Measurements from ENCODE around the gene GOLM1.
A peak's percentile ranks its signal among the peaks of the same experiment; 100 is the strongest.

GOLM1 gene

DNA sequence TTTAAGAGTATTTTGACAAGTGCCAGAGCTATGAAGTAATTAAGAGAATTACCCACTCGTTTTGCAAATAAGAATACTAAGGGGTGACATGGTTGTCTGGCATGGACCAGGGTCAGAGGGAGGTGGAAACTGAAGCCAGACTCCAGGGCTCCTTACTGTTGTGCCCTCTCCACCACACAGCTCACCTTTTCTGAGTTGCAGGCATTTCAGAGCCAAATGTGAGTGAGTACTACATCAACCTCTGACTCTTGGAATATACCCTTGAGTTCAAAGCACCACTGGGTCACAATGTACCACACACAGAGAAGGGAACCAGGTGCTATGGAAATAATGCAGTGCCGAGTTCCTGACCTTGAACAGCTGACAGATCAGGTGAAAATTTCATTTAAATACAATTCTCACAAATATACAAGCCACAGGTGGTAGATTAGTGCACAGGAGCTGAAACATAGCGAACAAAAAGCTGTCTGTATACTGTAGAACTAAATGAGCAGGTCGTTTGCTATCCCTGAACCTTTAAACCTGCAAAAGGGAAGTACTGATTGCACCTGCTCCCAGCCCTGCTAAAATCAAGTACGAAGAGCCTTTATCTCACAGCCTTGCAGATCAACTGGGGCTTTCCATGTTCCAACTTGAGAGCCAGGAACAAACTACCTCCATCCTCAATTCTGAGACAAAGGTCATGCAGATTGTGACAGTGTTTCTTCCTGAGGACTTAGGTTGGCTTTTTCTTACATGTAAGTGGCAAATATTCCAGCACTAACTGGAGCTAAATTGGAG is 57.0 kb downstream of the GOLM1 start:
- Mint-ChIP-seq H3K4me3 (no peak overlapping the region), H3K36me3 (ENCODE audit: low read depth) (no peaks in the 10 kb centered on the region), H3K4me1 (ENCODE audit: low read depth) (no peaks in the 10 kb centered on the region), H3K27me3 (no peaks in the 10 kb centered on the region), H3K9me3 (no peaks in the 10 kb centered on the region), H3K27ac (no peak overlapping the region)

DNA sequence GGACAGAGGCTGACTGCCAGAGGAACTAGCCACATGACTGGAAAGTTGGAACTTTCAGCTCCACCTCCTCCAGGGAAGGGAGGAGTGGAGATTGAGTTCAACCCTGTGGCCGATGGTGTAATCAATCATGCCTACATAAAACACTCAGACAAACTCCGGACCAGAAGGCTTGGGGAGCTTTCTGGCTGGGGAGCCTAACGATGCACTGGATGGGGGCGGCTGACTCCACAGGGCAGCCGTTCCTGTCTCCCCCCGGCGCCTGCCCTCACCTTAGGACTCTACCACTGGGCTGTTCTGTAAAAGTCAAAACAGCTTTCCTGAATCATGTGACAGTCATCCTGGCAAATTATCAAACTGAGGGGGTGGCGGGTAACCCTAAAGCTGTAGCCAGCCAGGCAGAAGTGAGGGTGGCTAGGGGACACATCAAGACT is 58.0 kb downstream of the GOLM1 start:
- no peaks in the 10 kb centered on the region for H3K27me3 Mint-ChIP-seq
- H3K4me1 Mint-ChIP-seq (ENCODE audit: low read depth): no peaks in the 10 kb centered on the region
- no peak overlapping the region for H3K4me3 Mint-ChIP-seq
- no peaks in the 10 kb centered on the region for H3K9me3 Mint-ChIP-seq
- H3K27ac Mint-ChIP-seq: no peak overlapping the region
- H3K36me3 Mint-ChIP-seq (ENCODE audit: low read depth): no peaks in the 10 kb centered on the region

DNA sequence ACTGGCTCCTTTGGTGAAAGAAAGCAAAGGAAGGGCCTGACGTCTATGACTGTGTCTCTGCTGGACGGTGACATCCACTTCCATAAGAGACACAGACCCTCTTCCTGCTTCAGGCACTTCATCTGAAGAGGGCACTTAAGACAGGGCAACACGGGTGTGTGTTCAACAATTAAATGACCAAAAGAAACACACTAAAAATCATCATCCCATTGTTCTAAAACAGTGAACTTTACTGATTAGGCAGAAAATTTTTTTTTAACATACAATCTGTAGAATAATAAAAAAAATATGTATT is 58.5 kb downstream of the GOLM1 start:
- H3K27me3 Mint-ChIP-seq: no peaks in the 10 kb centered on the region
- no peaks in the 10 kb centered on the region for H3K4me1 Mint-ChIP-seq (ENCODE audit: low read depth)
- no peak overlapping the region for H3K4me3 Mint-ChIP-seq
- H3K27ac Mint-ChIP-seq: no peak overlapping the region
- no peaks in the 10 kb centered on the region for H3K36me3 Mint-ChIP-seq (ENCODE audit: low read depth)
- no peaks in the 10 kb centered on the region for H3K9me3 Mint-ChIP-seq

DNA sequence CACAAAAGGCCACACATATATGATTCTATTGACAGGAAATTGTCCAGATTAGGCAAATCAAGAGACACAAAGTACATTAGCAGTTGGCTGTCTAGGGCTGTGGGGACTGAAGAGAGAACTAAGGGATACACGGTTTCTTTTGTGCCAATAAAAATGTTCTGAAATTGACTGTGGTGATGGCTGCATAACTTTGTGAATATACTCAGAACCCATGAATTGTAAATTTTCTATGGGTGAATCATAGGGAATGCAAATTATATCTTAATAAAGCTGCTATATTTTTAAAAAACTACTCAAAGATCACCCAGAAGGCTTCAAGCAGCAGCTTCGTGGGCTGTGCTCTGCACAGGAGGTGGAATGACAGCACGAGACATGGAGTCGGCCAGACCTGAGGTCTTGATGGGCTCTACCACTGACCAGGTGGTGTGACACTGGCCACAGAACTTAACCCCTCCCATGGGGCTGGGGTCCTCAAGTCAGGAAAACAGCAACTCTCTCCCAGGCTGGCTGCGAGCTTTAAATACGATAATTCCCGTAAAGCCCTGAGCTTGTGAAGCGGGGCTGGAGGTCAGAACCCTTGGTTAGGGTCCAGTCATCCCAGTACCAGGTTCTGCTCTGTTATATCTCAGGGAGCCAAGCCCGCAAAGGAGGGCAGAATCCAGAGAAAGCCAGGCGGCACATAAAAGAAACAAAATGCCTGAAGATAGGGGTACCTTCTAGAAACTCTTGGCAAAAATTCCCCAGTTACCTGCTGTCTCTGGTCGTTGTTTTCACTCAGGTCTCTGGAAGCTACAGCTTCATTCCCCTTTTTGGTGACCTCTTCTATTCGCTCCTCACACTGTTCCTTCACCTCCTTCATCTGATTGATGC is 59.1 kb downstream of the GOLM1 start:
- Mint-ChIP-seq H3K36me3 (ENCODE audit: low read depth) (no peaks in the 10 kb centered on the region), H3K9me3 (no peaks in the 10 kb centered on the region), H3K27me3 (no peaks in the 10 kb centered on the region), H3K4me1 (ENCODE audit: low read depth) (no peaks in the 10 kb centered on the region), H3K27ac (no peak overlapping the region), H3K4me3 (no peak overlapping the region)

DNA sequence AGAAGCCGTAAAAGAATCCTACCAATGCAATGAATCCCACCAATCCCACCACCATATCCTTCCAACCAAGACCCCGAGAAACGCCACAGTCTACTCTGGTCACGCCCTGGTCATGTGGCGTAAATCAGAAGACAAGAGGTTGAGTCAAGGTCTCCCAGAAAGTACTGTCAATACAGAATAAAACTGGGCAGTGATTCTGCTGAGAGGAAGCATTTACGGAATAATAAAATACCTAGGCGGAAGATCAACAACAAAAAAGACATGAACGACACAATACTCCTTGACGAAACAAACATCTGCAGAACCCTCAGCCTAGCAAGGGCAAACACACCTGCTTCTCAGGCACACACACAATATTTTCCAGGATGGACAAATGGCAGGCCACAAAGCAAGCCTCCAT is 62.8 kb downstream of the GOLM1 start:
- Mint-ChIP-seq H3K27ac (no peak overlapping the region), H3K4me3 (no peak overlapping the region), H3K36me3 (ENCODE audit: low read depth) (no peaks in the 10 kb centered on the region), H3K9me3 (no peaks in the 10 kb centered on the region), H3K4me1 (ENCODE audit: low read depth) (no peaks in the 10 kb centered on the region), H3K27me3 (no peaks in the 10 kb centered on the region)

DNA sequence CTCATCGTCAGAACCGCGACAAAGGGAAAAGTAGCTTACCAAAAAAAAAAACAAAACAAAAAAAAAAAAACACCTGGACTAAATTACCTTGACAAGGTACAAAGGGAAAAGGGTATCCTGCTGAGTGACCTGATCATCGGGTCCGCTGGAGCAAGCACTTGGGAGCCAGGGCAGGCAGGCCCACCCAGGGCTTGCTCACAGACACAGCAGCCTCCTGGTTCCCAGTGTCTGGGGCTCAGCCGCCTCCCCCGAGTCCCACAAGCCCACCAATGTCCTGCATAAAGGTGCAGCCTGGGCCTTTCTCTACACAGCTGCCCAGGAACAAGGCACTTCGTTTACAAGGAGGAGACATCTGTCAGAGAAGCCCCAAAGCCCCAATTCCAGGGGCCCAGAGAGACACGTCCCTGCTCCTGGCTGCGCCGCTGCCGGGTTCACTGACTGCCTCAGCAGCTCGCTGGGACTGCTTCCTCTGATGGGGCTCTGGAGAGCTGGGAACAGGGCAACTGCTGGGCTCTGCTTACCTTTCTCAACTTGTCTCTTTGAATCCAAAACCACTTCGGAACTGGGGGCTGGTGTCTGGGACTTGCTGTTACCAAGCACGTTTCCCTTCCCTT is 63.4 kb downstream of the GOLM1 start:
- H3K4me3 Mint-ChIP-seq: no peak overlapping the region
- no peaks in the 10 kb centered on the region for H3K4me1 Mint-ChIP-seq (ENCODE audit: low read depth)
- H3K9me3 Mint-ChIP-seq: no peaks in the 10 kb centered on the region
- no peaks in the 10 kb centered on the region for H3K36me3 Mint-ChIP-seq (ENCODE audit: low read depth)
- no peaks in the 10 kb centered on the region for H3K27me3 Mint-ChIP-seq
- no peak overlapping the region for H3K27ac Mint-ChIP-seq

DNA sequence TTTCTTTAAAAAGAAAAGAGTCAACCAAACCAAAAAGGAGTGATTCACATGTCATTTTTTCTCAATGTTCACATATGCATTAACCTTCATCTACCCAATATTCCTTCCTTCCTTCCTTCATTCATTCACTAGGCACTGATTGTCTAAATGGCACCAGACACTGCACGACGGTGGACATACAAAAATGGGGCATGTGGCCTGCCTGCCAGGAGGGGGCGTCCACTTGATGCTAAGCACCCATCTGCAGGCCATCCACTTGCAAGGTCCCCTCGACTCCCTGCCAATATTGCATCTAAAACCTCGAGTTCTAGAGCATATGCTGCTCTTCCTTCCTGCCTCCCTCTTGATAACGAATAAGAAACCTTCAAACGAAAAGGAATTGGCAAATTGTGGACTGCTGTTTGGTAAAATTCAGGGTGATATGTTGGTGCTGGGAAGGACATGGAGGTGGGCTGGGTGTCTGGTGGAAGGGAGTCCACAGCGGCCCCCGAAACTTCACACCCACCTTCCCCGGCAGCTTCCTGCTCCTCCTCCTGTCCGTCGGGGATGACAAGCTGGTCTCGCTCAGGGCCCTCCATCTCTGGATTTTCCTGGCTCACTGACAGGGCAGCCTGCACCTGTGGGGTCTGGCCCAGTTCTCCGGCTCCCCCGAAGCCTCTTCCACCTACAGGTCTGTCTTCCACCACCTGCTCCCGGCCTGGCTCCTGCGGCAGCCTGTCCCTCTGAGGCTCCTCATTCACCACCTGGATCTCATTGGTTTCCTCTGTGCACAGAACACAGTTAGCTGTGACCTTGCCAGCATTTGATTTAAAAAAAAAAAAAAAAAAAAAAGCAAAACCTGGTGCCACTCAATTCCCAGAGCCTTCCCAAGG is 64.3 kb downstream of the GOLM1 start:
- H3K4me3 Mint-ChIP-seq: no peak overlapping the region
- H3K4me1 Mint-ChIP-seq (ENCODE audit: low read depth): no peaks in the 10 kb centered on the region
- H3K27ac Mint-ChIP-seq: no peak overlapping the region
- H3K27me3 Mint-ChIP-seq: no peaks in the 10 kb centered on the region
- no peaks in the 10 kb centered on the region for H3K9me3 Mint-ChIP-seq
- H3K36me3 Mint-ChIP-seq (ENCODE audit: low read depth): no peaks in the 10 kb centered on the region

DNA sequence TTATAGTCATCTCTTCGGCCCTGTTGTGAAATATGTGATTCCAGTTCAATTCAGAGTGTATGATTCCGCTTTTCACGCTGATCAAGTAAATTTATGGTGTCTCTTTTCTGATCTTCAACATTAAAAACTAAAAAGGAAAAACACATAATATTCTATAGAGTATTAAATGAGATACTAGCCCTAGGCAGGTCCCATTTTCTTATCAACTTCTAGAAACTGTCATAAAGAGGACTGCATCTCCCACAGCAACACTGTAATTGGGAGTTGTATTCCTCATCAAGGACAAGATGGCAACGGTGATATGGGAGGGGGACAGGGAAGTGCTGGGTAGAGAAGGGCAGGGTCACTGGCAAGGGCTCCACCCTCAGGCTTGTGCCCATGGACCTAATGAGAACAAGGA is 71.6 kb downstream of the GOLM1 start:
- Mint-ChIP-seq H3K4me3 (no peak overlapping the region), H3K27me3 (no peaks in the 10 kb centered on the region), H3K4me1 (ENCODE audit: low read depth) (peaks cover 2% of the 10 kb centered on the region), H3K36me3 (ENCODE audit: low read depth) (peaks cover 58% of the 10 kb centered on the region), H3K9me3 (no peaks in the 10 kb centered on the region), H3K27ac (no peak overlapping the region)

DNA sequence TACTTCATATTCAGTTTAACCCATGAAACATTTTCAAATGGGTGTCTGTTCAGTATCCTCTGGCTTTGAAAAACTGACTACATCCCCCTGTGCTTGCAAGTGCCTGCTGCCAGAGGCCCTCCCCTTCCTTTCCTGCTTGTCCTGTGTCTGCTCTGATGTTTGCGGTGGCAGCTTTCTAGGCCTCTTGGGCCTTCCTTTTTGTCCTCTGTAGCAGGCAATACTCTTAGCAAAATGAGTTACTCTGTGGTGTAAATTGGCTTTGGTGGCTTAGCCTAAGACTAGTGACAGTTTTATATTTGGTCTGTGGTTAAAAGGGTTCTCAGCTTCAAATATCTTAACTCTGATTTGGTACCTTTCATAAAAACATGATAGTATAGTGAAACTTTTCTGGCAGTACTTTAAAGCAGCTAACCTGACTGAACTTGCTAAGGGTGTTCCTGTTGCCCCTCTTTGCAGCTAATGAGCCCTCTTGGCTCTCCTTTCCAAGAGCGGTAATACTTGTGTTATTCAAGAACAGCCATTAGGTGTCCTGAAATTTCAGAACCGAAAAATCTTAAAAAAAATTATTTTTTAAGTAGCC is 76.6 kb downstream of the GOLM1 start:
- Mint-ChIP-seq H3K9me3 (no peaks in the 10 kb centered on the region), H3K4me3 (no peak overlapping the region), H3K27ac (peak overlapping the region; percentile 49), H3K4me1 (ENCODE audit: low read depth) (peaks cover 13% of the 10 kb centered on the region), H3K27me3 (no peaks in the 10 kb centered on the region), H3K36me3 (ENCODE audit: low read depth) (peaks cover 87% of the 10 kb centered on the region)

DNA sequence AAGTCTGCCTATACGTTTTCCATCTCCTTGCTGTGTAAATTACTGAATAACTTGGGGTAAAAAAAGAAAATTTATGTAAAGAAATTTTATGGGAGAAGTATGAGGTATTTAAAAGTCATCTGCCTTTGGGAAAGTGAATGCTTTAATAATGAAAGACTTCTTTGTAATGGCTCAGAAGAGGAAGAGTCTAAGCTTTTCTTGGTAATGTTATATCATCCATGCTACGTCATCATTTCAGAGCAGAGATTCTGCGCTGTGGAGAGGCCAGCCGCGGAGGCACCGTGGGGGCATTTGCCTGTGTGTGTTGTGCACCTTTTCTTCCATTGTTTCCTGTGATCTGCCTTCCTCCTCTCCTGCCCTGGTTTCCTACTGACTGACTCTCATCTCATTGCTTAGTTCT is 78.2 kb downstream of the GOLM1 start:
- Mint-ChIP-seq H3K4me1 (ENCODE audit: low read depth) (peaks cover 13% of the 10 kb centered on the region), H3K27ac (no peak overlapping the region), H3K4me3 (no peak overlapping the region), H3K27me3 (no peaks in the 10 kb centered on the region), H3K9me3 (no peaks in the 10 kb centered on the region), H3K36me3 (ENCODE audit: low read depth) (peaks cover 84% of the 10 kb centered on the region)

DNA sequence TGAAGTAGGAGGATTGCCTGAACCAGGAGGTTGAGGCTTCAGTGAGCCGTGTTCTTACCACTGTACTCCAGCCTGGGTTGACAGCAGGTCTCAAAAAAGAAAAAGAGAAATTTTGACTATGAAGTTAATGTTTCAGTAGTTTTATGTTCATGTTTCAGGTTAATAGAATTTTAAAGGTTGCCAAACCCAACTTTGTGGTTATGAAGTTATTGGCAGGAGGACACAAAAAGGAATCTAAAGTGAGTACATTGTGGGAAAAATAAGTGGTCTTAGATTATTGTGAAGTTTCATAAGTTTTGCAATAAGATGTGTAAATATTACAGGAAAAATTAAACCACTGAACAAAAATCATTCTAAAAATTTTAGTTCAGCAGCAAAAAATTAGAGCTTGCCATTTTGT is 78.6 kb downstream of the GOLM1 start:
- Mint-ChIP-seq H3K27me3 (no peaks in the 10 kb centered on the region), H3K27ac (no peak overlapping the region), H3K36me3 (ENCODE audit: low read depth) (peaks cover 80% of the 10 kb centered on the region), H3K9me3 (no peaks in the 10 kb centered on the region), H3K4me3 (no peak overlapping the region), H3K4me1 (ENCODE audit: low read depth) (peaks cover 13% of the 10 kb centered on the region)

DNA sequence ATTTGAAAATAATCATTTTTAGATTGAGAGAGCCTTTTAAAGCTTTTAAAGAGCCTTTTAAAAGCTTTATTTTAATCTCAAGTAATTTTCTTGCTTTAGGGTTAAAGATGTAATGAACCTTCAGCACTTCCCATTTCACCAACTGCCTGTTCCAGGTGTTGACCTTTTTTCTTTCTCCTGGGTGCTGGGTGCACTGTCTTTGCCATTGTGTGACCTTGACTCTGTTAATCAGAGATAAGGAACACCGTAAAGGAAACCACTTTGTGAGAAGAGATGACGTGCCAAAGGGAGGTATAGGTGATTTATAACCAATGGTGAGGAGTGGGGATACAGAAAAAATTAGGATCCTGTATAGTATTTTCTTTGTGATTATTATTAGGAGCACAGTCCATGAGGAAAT is 90.2 kb downstream of the GOLM1 start:
- Mint-ChIP-seq H3K4me3 (no peak overlapping the region), H3K27ac (no peak overlapping the region), H3K4me1 (ENCODE audit: low read depth) (no peaks in the 10 kb centered on the region), H3K36me3 (ENCODE audit: low read depth) (peaks cover 69% of the 10 kb centered on the region), H3K9me3 (peaks cover 8% of the 10 kb centered on the region), H3K27me3 (no peaks in the 10 kb centered on the region)

DNA sequence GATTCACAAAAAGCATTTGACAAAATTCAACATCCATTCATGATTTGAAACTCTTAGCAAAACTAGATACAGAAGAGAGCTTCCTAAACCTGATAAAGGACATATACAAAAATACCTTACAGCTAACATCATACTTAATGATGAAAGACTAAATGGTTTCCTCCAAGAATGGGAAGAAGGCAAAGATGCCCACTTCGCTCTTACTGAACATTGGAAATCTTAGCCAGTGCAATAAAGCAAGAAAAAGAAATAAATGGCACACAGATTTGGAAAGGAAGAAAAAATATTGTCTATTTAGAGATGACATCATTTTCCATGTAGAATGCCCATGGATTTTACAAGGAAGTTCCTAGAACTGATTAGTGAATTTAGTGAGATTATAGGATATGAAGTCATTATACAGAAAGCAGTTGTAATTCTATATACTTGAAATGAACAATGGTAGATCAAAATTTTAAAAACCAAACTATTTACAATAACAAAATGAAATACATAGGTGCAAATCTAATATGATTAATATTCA is 94.0 kb downstream of the GOLM1 start:
- Mint-ChIP-seq H3K27me3 (no peaks in the 10 kb centered on the region), H3K27ac (no peak overlapping the region), H3K4me3 (no peak overlapping the region), H3K36me3 (ENCODE audit: low read depth) (peaks cover 90% of the 10 kb centered on the region), H3K9me3 (peaks cover 13% of the 10 kb centered on the region), H3K4me1 (ENCODE audit: low read depth) (no peaks in the 10 kb centered on the region)

DNA sequence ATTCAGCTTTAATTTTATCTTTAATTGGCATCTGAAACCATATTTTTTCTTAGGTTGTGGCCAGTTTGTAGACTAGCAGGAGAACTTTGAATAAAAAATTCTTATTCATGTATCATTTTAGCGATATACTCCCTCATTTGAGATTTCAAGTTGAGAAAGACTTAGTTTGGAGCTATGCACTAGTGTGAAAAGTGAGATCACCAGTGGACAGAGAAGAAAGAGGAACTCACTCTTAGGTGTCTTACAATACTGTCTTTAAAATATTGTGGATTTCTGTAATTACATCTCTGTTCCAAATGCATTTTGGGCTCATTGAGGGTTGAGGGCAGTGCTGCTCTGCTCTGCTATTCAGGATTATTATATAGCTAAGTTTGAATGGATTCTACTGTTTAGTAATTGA is 103.8 kb downstream of the GOLM1 start:
- H3K27ac Mint-ChIP-seq: no peak overlapping the region
- no peaks in the 10 kb centered on the region for H3K4me1 Mint-ChIP-seq (ENCODE audit: low read depth)
- H3K27me3 Mint-ChIP-seq: no peaks in the 10 kb centered on the region
- no peaks in the 10 kb centered on the region for H3K9me3 Mint-ChIP-seq
- peaks cover 55% of the 10 kb centered on the region for H3K36me3 Mint-ChIP-seq (ENCODE audit: low read depth)
- H3K4me3 Mint-ChIP-seq: no peak overlapping the region

Measured in stimulated activated naive CD8-positive, alpha-beta T cell treated with anti-CD3 and anti-CD28 coated beads, Interleukin-15, Interleukin-2, amounts not matched to agents 100 ng/mL and 50 ng/mL, for 24 hours (primary cell).